ENCODE measurements around the gene PLTP.
"Not testable (repeated sequence)": the region's sequence is repeated elsewhere in the genome, so short reads cannot be mapped to it uniquely, and the experiment has no call there.

PLTP gene

DNA sequence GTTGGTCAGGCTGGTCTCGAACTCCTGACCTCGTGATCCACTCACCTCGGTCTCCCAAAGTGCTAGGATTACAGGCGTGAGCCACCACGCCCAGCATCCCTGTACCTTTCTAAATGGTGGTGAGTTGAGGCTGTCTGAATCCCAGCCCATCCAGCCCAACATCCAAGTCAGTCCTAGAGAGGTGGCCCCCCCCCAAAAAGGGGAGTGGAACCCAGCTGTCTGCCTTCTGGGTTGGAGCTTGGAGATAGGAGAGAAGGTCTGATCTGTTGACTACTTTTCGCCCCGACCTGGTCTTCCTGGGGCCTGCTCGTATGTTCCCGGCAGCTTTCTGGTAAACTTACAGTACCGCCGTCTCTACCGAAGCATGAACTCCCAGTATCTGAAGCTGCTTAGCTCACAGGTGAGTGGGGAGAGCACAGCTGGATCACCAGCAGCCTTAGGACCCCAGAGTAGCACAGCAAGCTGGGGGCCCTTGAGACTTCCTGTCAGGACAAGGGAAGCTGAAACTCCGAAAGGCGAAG, 15.3 kb downstream of the PLTP start:
- DNase-seq: no peak

DNA sequence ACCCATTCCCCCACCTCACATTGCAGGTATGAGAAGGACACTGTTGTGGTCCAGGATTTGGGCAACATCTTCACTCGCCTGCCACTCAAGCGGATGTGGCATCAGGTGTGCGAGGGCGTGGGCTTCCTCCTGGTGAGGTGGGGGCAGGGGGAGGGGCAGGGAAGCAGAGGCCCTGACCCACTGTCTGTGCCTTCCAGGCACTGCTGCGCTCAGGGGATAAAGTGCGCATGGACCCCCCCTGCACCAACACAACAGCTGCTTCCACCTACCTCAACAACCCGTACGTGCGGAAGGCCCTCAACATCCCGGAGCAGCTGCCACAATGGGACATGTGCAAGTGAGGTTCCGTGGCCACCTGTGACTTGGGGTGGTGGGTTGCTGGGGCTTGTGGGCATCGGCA, 17.2 kb downstream of the PLTP start:
- no peak for DNase-seq

DNA sequence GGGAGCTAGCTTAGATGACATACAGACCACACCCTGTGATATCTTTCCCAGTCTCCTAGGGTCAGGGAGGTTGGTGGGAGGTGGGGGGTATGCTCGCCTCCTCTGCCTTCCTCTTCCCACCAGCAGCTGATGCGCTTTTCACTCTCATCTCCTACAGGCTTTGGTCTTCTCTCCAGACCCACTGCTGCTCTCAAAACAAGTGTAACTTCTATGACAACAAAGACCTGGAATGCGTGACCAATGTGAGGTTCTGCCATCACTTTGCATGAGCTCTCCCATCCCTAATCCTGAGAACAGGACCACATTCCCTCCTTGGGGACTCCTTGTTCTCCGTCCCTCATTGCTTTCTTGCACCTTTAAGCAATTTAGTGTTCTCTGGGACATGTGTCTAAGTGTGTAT, 18.1 kb downstream of the PLTP start:
- DNase-seq: no peak

DNA sequence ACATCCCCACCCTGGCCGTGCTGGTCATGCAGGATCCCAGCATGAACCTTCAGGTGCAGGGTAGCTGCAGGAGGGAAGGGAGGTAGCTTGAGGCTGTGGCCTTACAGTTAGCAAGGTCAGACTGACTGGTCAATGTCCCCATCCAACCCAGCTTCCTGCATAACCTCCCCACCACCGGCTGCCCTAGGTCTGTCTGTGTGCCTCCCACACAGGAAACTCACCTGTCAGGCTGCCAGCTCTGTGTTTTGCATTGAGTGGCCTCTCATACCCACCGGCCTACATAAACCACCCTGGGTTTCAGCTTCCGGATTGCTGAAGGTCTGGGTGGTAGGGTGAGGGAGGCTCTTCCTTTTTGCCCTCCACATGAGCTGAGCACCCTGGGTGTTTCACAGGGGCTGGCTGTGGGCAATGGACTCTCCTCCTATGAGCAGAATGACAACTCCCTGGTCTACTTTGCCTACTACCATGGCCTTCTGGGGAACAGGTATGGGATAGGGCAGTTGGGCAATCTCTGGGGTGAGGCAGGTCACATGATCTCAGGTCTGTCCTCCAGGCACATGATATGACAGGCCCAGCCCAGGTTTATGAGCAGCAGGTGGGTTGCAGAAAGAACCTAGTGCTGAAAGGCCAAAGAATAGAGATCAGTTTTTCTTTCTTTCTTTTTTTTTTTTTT, 19.0 kb downstream of the PLTP start:
- peak; percentile 24 for DNase-seq

DNA sequence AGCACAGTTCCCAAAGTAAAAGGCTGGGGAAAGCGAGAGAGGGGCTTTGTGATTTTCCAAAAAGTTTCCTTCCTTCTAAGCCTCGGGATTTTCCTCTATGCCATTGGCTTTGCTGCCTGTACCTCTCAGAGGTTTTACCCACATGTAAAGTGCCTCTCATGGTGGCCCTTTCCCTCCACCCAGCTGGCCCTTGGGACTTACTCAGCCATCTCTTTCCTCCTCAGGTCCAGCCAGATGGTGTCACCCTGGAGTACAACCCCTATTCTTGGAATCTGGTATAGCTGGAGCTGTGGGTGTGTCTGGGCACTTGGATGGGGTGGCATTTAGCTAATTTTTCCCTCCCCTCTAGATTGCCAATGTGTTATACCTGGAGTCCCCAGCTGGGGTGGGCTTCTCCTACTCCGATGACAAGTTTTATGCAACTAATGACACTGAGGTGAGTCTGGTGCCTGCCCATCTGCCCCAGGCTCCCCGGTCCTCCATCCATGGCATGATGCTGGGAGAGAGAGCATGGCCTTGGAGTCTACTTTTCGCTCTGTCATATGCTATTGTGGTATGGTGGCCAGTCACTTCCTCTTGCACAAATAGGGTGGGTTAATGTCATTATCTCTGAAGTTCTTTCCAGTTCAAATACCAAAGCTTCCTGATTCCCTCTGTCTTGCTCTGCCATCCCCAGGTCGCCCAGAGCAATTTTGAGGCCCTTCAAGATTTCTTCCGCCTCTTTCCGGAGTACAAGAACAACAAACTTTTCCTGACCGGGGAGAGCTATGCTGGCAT, 19.7 kb downstream of the PLTP start:
- no peak for DNase-seq

DNA sequence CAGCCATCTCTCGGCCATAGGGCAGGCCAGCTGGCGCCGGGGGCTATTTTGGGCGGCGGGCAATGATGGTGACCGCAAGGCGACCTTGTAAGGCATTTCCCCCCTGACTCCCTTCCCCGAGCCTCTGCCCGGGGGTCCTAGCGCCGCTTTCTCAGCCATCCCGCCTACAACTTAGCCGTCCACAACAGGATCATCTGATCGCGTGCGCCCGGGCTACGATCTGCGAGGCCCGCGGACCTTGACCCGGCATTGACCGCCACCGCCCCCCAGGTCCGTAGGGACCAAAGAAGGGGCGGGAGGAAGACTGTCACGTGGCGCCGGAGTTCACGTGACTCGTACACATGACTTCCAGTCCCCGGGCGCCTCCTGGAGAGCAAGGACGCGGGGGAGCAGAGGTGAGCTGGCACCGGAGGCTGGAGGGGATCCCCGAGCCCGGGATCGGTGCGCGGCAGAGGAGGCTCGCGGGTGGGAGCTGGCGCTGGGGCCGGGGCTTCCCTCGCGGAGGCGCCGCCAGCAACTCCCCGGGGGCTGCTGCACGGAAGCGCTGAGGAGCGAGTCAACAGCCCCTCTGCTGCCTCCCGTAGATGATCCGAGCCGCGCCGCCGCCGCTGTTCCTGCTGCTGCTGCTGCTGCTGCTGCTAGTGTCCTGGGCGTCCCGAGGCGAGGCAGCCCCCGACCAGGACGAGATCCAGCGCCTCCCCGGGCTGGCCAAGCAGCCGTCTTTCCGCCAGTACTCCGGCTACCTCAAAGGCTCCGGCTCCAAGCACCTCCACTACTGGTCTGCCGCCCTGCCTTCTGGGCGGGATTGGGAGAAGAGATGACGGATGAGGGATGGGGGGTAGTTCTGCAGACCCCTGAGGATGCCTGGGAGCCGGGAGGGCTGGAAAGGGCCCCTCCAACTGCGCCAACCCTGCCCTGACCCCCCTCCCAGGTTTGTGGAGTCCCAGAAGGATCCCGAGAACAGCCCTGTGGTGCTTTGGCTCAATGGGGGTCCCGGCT, 20.7 kb downstream of the PLTP start, which contains the start of the genes CTSA and NEURL2:
Gene CTSA (plus strand): TSS at position 351 of the 999 bp plus-strand sequence. CDS start 234 bp downstream, at position 585.
Gene NEURL2 (minus strand): TSS at position 224 of the 999 bp plus-strand sequence. CDS start 217 bp downstream, at position 7.
- peak; percentile 90 for DNase-seq

DNA sequence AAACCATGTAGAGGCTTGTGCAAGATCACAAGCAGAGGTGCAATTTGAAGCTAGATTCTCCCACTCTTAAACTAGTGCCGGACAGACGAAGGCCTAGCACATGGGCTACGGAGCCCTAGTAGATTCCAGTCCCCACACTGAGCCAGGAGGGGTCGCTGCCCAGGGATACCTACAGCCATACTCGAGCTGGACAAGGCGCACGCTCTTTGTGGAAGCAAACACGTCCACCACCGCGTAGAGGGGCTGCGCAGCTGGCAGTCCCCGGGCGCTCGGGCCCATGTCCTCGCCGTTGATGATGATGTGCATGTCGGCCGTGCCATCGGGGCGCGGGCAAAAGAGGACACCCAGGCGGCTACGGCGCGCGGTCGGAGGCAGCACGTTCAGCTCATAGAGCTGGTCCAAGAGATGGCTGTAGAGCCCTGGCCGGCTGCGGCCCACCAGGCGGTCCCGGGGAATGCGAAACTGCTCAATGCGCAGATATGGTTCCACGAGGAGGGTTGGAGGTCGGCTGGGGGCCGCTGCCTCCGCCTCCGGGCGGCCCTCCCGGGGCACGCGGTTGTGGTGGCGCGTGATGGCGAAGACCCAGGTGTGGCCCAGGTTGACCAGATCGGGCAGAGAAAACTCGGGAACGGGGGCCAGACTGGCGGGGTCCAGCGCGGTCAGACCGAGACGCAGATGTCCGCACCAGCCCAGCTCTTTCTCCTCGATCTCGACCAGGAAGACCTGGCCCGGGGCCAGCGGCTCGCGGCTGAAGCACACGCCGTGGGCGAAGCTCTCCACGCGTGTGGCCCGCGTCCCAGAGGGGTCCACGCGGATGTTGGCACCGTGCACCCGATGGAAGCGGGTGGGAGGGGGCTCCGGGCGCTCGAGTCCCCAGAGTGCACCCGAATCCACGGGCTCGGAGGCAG, 21.6 kb downstream of the PLTP start:
- peak; percentile 69 for DNase-seq

DNA sequence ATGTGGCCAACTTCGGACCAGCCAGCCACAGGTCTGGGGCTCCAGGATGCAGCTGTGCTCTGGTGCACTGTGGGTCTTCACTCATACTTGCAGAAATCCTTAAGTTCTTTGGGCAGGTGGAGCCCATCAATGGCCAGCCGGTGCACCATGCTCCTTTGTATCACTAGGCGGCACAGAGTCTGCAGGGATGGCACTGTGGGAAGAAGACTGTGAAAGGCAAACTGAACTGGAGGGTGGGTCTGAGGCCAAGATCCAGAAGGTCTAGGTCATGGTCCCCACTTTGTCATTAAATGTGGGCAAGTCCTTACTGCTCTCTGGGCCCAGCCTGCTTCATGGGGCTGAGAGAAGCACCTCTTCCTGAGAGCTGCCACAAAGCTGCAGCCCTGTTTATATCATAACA, 23.3 kb downstream of the PLTP start:
- no peak for DNase-seq

DNA sequence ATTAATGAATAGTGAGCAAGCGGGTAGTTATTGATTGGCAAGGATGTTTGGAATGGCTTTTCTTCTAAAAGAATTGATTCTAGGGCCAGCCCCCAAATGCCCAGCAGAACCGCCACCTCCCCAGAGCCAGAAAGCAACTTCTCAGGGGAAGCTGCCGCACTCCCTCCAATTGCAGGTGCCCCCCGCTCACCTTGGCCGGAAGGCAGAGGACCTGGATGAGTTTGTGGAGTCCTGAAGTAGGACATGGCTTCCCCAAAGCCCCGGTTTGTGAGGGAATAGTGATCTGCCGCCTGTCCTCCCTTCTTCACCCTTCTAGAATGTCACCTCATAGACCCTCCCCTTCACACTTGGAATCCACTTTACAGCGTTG, 24.6 kb downstream of the PLTP start, which contains the start of gene SPATA25:
Gene SPATA25 (minus strand): TSS at position 277 of the 370 bp plus-strand sequence. CDS start 32 bp downstream, at position 245.
- no peak for DNase-seq

DNA sequence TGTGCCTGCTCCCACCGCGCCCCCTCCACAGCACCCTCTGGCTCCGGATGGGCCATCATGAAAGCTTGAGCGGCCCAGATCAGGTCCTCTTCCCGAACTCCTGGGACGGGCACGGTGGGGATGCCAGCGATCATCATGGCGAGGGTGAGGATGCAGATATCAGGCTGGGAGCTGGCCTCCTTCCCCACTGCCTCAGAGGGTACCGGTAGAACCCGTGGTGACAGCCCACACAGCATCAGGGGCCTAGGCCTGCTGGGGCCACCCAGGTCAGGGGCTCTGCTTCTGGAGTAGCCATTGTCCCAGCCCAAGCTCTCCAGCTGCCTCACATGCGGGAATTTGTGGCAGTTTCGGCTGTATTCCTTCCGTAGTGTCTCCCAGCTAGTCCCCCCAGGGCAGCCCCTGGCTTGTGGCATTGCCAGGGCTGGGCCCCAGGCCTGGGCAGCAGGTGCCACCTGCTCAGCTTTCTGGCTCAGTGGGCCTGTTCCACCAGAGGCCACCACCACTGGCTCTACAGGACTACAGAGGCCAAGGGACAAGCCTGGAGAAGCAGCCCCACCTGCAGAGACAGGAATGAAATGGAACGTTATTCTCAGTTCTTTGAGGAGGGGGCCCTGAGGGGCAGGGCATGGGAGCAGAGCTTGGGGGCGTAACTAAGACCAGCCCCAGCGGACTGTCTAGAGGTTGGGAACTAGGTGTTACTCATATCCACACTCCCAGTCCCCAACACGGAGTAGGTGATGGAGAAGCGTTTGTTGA, 25.2 kb downstream of the PLTP start:
- DNase-seq: no peak

DNA sequence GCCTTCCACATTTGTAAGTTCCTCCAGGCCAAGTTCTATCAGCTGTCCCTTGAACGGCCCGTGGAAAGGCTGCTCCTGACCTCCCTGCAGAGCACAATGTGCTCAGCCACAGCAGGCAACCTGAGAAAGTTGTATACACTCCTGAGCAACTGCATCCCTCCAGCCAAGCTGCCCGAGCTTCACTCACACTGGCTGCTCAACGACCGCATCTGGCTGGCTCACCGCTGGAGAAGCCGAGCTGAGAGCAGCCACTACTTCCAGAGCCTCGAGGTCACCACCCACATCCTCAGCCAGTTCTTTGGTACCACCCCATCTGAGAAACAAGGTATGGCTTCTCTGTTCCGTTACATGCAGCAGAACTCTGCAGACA, 28.9 kb downstream of the PLTP start:
- no peak for DNase-seq

DNA sequence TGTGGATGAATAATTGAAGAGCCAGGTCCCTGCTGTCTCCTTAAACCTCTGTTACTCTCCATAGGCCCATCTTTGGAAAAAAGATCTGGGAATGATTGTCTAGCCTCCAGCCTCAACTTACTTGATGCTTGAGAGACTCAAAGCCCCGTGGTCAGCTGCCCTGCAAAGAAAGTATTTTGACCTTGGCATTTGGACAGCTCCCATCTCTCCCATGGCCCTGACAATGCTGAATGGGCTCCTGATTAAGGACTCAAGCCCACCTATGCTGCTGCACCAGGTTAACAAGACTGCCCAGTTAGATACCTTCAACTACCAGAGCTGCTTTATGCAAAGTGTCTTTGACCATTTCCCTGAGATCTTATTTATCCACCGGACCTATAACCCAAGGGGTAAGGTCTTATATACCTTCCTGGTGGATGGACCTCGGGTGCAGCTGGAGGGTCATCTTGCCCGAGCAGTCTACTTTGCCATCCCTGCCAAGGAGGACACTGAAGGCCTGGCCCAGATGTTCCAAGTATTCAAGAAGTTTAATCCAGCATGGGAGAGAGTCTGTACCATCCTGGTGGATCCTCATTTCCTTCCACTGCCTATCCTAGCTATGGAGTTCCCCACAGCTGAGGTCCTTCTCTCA, 29.4 kb downstream of the PLTP start:
- DNase-seq: no peak

DNA sequence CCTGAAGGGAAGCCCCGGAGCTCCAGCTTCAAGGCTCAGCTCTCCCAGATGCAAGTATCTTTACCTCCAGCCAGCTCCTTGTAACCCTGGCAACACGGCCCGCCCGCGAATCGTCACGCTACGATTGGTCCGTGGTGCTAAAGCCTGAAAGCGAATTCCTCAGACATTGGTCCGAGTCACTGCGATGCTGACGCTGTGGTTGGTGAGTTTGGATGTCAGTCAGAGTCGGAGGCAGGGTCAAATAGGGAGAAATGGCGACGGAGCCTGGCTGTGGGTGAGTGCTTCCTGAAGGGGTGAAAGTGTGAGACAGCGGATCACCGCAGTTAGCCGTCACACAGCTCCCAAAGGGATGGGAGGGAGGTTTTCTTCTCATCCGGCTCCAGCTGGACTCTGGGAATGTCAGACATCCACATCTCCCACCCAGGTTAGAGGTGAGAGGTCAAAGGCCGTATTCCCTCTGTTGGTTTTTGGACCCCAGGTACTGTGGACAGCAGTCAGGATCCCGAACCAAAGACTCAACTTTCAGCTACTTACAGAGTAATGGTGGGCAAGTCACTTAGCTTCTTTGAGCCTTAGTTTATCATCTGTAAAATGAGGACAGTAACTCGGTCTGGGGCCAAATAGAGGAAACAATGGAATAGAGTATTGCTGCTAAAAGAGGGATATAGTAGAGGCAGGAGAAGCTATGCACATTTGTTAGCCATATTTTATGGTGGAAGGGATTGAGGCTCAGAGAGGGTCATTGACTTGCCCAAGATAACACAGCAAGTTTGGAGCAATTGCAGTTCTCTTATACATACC, 30.8 kb downstream of the PLTP start, which contains the start of gene ZSWIM1:
Gene ZSWIM1 (plus strand): TSS at position 240 of the 801 bp plus-strand sequence. CDS start 1,366 bp downstream, outside the sequence.
- DNase-seq: peak; percentile 100

DNA sequence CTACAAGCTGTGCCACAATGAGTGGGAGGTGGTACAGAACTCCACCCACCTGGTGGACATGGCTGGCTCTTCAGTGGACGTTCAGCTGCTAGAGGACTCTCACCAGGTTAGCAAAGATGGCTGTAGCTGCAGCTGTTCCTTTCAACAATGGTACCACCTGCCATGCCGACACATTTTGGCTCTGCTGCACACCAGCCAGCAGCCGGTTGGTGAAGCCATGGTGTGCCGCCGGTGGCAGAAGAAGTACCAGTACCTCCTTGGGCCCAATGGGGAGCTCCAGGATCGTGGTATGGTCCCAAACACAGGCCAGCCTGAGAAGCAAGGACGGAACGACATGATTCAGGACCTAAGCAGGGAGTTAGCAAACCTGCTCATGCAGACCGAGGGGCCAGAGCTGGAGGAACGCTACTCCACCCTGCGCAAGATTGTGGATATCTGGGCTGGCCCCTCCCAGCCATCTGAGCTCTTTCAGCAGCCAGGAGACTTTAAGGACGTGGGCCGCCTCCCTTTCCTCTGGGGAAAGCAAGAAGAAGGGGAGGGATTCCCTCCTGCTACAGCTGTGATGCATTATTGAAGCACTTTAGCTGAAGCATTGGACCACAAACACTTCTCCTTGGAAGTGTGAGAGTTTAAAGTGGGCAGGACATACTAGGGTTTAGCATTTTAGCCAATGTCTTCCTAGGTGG, 33.7 kb downstream of the PLTP start:
- DNase-seq: no peak

DNA sequence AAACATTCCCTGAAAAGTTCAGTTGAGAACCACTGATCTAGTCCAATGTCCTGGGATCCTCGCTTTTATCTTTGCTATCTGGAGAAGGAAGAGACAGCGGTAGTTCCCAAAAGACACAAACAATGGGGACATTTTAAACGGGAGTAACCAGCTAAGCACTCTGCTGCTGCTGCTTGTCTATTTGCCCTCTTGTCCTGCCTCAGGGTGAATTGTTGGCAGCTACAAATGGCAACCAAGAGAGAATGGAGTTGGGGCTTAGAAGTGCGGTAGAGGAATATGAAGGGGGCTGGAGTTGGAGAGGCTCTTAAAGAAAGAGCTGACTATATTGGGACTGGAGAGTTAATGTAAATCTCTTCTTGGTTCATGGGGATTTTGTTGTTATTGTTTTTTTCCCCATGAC, 37.4 kb downstream of the PLTP start:
- DNase-seq: no peak

DNA sequence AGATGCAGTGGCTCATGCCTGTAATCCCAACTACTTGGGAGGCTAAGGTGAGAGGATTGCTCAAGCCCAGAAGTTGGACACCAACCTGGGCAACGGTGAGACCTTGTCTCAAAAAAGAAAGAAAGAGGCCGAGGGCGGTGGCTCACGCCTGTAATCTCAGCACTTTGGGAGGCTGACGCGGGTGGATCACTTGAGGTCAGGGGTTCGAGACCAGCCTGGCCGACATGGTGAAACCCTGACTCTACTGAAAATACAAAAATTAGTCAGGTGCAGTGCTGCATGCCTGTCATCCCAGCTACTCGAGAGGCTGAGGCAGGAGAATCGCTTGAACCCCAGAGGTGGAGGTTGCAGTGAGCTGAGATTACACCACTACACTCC, 37.9 kb downstream of the PLTP start:
- not testable (repeated sequence) for DNase-seq

DNA sequence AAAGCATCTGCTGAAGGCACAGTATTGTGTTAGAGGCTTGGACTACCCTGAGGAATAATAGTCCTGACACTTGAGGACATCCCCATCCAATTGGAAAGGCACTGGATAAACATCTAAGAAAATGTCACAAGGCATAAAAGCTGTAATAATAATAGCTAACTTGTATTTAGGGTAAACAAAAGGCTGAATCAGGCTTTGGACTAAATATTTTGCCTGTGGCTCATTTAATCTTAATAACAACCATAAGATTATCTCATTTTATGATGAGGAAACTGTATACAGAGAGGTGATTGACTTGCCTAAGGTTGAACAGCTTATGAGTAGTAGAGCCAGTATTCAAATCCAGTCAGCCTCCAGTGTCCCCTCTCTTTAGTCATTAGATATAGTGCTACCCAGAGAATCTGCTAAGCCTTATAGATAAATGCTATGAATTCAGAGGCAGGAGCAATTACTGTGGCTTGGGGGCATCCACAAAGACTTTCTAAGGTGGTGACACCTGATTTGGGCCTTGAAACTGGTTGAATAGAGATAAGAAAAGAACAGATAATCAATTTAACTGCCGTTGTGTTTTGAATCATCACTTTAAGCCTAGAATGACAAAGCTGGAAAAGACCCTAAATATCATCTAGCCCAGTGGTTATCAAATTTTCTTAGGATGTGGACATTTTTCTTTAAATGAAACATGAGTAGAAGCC, 38.4 kb downstream of the PLTP start:
- DNase-seq: no peak

DNA sequence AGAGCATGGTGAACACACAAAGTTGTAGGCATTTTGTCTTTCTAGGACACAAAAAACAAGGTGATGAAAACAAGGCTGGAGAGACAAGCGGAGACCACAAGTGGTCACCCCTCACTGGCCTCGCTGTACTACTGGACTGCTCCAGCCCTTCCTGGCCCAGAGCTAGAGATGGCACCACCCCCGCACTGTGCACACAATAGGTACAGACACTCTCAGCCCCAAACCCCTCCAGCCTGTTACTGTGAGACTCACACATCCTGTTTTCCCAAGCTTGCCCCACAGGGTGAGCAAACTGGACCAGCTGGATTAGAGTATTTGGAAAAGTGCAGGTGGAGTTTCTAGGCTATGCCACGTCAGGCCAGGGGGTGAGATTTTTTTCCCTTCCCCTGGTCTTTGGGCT, 39.3 kb downstream of the PLTP start:
- DNase-seq: no peak

All from activated CD4-positive, alpha-beta T cell treated with anti-CD3 and anti-CD28 coated beads for 48 hours (primary cell).